ENCODE data around the gene CD180.

Gene CD180

DNA sequence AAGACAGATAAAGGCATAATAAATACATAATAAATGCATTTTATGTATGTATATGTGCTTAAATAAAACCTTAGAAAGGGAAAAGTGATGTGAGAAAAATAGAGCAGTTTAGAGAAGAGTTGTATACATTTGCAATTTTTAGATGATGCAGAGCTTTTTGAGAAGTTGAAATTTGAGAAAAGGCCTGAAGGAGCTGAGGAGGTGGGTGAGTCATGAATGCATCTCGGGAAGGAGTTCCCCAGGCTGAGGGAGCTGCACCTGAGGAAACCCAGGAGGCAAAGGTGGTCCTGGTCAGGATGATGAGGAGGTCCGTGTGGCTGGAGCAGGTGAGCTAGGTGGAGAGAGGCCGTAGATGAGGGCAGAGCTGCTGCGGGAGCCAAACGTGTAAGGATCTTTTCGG is 17.4 kb upstream of the CD180 start:
- ChIA-PET POLR2A (no interaction called here), CTCF (interaction anchor here (0.8 to 2.1 kb wide), 7 partner anchors 8 to 84 kb away, joined by 3 to 12 read pairs (median 3); no protein-coding TSS in a partner anchor)
- 95% methylated on average over 6 of the region's 6 CpGs for WGBS (ENCODE audit: insufficient coverage)
- no peaks in the 10 kb centered on the region for H3K9me3 ChIP-seq (ENCODE audit: control extremely low read depth in 1 of 5, control insufficient read depth in 4 of 5, insufficient read depth in 2 of 5, low read depth in 1 of 5, low read length in 4 of 5)
- no peaks in the 10 kb centered on the region for H3K36me3 ChIP-seq (ENCODE audit: control insufficient read depth in 4 of 4, insufficient read depth in 4 of 4, low read length in 3 of 4)
- H3K4me3 ChIP-seq (ENCODE audit: control insufficient read depth in 1 of 7, extremely low read depth in 1 of 7, insufficient read depth in 4 of 7, low read depth in 2 of 7, low read length in 6 of 7): no peak overlapping the region
- H3K27ac ChIP-seq (ENCODE audit: insufficient read depth in 1 of 2, low read depth in 1 of 2, low read length in 2 of 2, poor library complexity in 1 of 2, severe bottlenecking in 2 of 2): no peak overlapping the region
- H3K27me3 ChIP-seq (replicated peaks in 2 of 5; ENCODE audit: control insufficient read depth in 4 of 5, insufficient read depth in 5 of 5, low read length in 4 of 5): no peaks in the 10 kb centered on the region
- peaks cover 10 to 24% (median 18%) of the 10 kb centered on the region in 4 experiments for H3K4me1 ChIP-seq (ENCODE audit: control extremely low read depth in 1 of 4, control insufficient read depth in 4 of 4, insufficient read depth in 4 of 4, low read length in 3 of 4)
- no peak for DNase-seq

DNA sequence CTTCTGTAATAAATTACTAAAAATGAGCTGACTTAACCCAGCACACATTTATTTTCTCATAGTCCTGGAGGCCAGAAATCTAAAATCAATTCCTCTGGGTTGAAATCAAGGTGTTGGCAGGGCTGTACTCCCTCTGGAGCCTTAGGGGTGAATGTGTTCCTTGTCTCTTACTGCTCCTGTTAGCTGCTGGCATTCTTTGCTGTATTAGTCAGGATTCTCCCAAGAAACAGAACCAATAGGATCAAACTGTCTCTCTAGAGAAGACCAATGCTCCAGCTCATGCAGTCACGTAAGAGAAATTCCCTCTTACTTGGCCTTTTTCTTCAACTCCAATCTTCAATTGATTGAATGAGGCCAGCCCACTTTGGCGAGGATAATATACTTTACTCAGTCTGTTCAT is 15.3 kb upstream of the CD180 start:
- H3K27me3 ChIP-seq (replicated peaks in 2 of 5; ENCODE audit: control insufficient read depth in 4 of 5, insufficient read depth in 5 of 5, low read length in 4 of 5): no peaks in the 10 kb centered on the region
- ChIA-PET CTCF (interaction anchor here (0.7 to 17.4 kb wide), 4 partner anchors 10 to 1027 kb away, joined by 3 to 374 read pairs (median 3); no protein-coding TSS in a partner anchor), POLR2A (no interaction called here)
- no peak for DNase-seq
- H3K4me3 ChIP-seq (ENCODE audit: control insufficient read depth in 1 of 7, extremely low read depth in 1 of 7, insufficient read depth in 4 of 7, low read depth in 2 of 7, low read length in 6 of 7): no peak overlapping the region
- WGBS (ENCODE audit: insufficient coverage): 88% methylated on average over 2 of the region's 2 CpGs
- H3K27ac ChIP-seq (ENCODE audit: insufficient read depth in 1 of 2, low read depth in 1 of 2, low read length in 2 of 2, poor library complexity in 1 of 2, severe bottlenecking in 2 of 2): no peak overlapping the region
- no peaks in the 10 kb centered on the region for H3K9me3 ChIP-seq (ENCODE audit: control extremely low read depth in 1 of 5, control insufficient read depth in 4 of 5, insufficient read depth in 2 of 5, low read depth in 1 of 5, low read length in 4 of 5)
- no peaks in the 10 kb centered on the region for H3K36me3 ChIP-seq (ENCODE audit: control insufficient read depth in 4 of 4, insufficient read depth in 4 of 4, low read length in 3 of 4)
- H3K4me1 ChIP-seq (ENCODE audit: control extremely low read depth in 1 of 4, control insufficient read depth in 4 of 4, insufficient read depth in 4 of 4, low read length in 3 of 4): peaks cover 17 to 43% (median 33%) of the 10 kb centered on the region in 4 experiments

- H3K27me3 ChIP-seq (replicated peaks in 2 of 5; ENCODE audit: control insufficient read depth in 4 of 5, insufficient read depth in 5 of 5, low read length in 4 of 5): no peaks in the 10 kb centered on the region
- no peaks in the 10 kb centered on the region for H3K9me3 ChIP-seq (ENCODE audit: control extremely low read depth in 1 of 5, control insufficient read depth in 4 of 5, insufficient read depth in 2 of 5, low read depth in 1 of 5, low read length in 4 of 5)
- no peaks in the 10 kb centered on the region for H3K36me3 ChIP-seq (ENCODE audit: control insufficient read depth in 4 of 4, insufficient read depth in 4 of 4, low read length in 3 of 4)
- no peak overlapping the region for H3K27ac ChIP-seq (ENCODE audit: insufficient read depth in 1 of 2, low read depth in 1 of 2, low read length in 2 of 2, poor library complexity in 1 of 2, severe bottlenecking in 2 of 2)
- ChIA-PET POLR2A (no interaction called here), CTCF (interaction anchor here (1.0 to 17.4 kb wide), 15 partner anchors 9 to 1049 kb away, joined by 3 to 374 read pairs (median 3); partner anchors contain the start of gene CD180)
- DNase-seq: peak; percentile 80 to 84 (median 83)
- WGBS (ENCODE audit: insufficient coverage): 28% methylated on average over 11 of the region's 11 CpGs
- H3K4me1 ChIP-seq (ENCODE audit: control extremely low read depth in 1 of 4, control insufficient read depth in 4 of 4, insufficient read depth in 4 of 4, low read length in 3 of 4): peaks cover 15 to 50% (median 35%) of the 10 kb centered on the region in 4 experiments
- H3K4me3 ChIP-seq (ENCODE audit: control insufficient read depth in 1 of 7, extremely low read depth in 1 of 7, insufficient read depth in 4 of 7, low read depth in 2 of 7, low read length in 6 of 7): no peak overlapping the region
Measured at GRCh38 chr5:67209141-67209771, 12.7 kb upstream of the CD180 start.

DNA sequence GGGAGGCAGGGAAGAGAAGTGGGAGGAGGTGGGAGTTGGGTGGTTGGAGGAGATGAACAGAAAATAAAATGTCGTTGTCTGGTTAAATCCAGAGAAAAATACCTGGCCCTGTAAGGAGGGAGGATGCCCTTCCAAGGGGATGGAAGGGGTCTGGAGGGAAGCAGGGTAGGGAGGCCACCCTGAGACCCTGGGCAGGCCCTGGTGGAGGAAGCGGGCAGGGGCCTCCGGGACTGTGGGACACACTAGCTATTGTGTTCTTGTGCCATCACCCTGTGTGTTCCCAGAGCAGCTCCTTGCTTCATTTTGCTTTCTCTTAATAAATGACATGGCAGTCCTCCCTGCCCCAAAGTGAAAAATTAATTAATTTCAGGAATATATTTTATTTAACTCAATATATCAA is 11.8 kb upstream of the CD180 start:
- CTCF ChIA-PET: interaction anchor here (0.7 to 17.4 kb wide), 13 partner anchors 10 to 1898 kb away, joined by 3 to 374 read pairs (median 4); partner anchors contain the start of gene CD180
- POLR2A ChIA-PET: no interaction called here
- 94% methylated on average over 3 of the region's 3 CpGs for WGBS (ENCODE audit: insufficient coverage)
- H3K27ac ChIP-seq (ENCODE audit: insufficient read depth in 1 of 2, low read depth in 1 of 2, low read length in 2 of 2, poor library complexity in 1 of 2, severe bottlenecking in 2 of 2): no peak overlapping the region
- H3K36me3 ChIP-seq (ENCODE audit: control insufficient read depth in 4 of 4, insufficient read depth in 4 of 4, low read length in 3 of 4): no peaks in the 10 kb centered on the region
- no peak for DNase-seq
- no peak overlapping the region for H3K4me3 ChIP-seq (ENCODE audit: control insufficient read depth in 1 of 7, extremely low read depth in 1 of 7, insufficient read depth in 4 of 7, low read depth in 2 of 7, low read length in 6 of 7)
- H3K4me1 ChIP-seq (ENCODE audit: control extremely low read depth in 1 of 4, control insufficient read depth in 4 of 4, insufficient read depth in 4 of 4, low read length in 3 of 4): peaks cover 20 to 58% (median 43%) of the 10 kb centered on the region in 4 experiments
- H3K27me3 ChIP-seq (replicated peaks in 2 of 5; ENCODE audit: control insufficient read depth in 4 of 5, insufficient read depth in 5 of 5, low read length in 4 of 5): no peaks in the 10 kb centered on the region
- no peaks in the 10 kb centered on the region for H3K9me3 ChIP-seq (ENCODE audit: control extremely low read depth in 1 of 5, control insufficient read depth in 4 of 5, insufficient read depth in 2 of 5, low read depth in 1 of 5, low read length in 4 of 5)

DNA sequence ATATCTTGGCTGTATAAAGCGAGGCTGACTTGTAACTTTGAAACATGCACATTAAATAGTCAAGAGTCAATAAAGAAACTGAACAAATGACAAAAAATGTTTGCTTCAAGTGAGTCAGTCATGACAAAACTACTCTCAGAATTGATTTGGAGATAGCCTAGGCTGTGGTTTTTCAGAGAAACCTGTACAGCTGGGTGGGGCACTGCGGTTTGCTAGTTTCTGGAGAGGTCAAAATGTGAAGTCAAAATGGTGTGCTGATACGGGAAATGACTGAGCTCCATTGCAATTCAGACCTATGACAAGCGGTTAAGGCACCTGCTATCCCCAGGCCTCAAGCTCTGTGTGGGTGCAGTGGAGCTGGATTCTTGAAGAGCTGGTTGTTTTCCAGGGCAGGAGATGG is 10.3 kb upstream of the CD180 start:
- H3K4me3 ChIP-seq (ENCODE audit: control insufficient read depth in 1 of 7, extremely low read depth in 1 of 7, insufficient read depth in 4 of 7, low read depth in 2 of 7, low read length in 6 of 7): peak overlapping the region in 1 of 7 experiments; percentile 11
- peak overlapping the region in 1 of 2 experiments; percentile 7 for H3K27ac ChIP-seq (ENCODE audit: insufficient read depth in 1 of 2, low read depth in 1 of 2, low read length in 2 of 2, poor library complexity in 1 of 2, severe bottlenecking in 2 of 2)
- H3K27me3 ChIP-seq (replicated peaks in 2 of 5; ENCODE audit: control insufficient read depth in 4 of 5, insufficient read depth in 5 of 5, low read length in 4 of 5): no peaks in the 10 kb centered on the region
- peak; percentile 89 to 96 (median 96) for DNase-seq
- CTCF ChIA-PET: interaction anchor here (1.0 to 17.4 kb wide), 10 partner anchors 10 to 1046 kb away, joined by 3 to 374 read pairs (median 6); partner anchors contain the start of gene CD180
- 3% methylated on average over 3 of the region's 4 CpGs for WGBS (ENCODE audit: insufficient coverage)
- no peaks in the 10 kb centered on the region for H3K36me3 ChIP-seq (ENCODE audit: control insufficient read depth in 4 of 4, insufficient read depth in 4 of 4, low read length in 3 of 4)
- POLR2A ChIA-PET: interaction anchor here (1.0 kb wide), 1 partner anchor 41 kb away, joined by 6 read pairs; no protein-coding TSS in a partner anchor
- peaks cover 26 to 71% (median 55%) of the 10 kb centered on the region in 4 experiments for H3K4me1 ChIP-seq (ENCODE audit: control extremely low read depth in 1 of 4, control insufficient read depth in 4 of 4, insufficient read depth in 4 of 4, low read length in 3 of 4)
- no peaks in the 10 kb centered on the region for H3K9me3 ChIP-seq (ENCODE audit: control extremely low read depth in 1 of 5, control insufficient read depth in 4 of 5, insufficient read depth in 2 of 5, low read depth in 1 of 5, low read length in 4 of 5)

DNA sequence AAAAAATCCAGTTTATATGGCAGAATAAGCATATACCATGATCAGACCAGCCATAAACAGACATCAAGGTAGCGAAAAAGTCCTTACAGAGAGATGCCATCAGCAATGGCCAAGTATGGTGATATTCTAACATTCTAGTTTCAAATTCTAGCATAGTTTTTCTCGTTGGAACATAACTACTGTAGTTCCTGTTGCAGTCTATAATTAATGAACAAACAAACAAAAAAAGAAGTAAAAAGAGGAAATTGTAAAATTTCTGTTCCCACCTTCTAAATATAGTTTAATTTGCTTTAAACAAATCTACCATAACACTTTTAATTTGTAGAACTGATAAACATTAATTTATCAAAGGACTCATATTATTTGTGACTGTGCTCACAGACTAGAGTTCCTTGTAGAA is 9.9 kb upstream of the CD180 start:
- Histone ChIP-seq H3K27ac (ENCODE audit: insufficient read depth in 1 of 2, low read depth in 1 of 2, low read length in 2 of 2, poor library complexity in 1 of 2, severe bottlenecking in 2 of 2) (peak overlapping the region in 1 of 2 experiments; percentile 7), H3K9me3 (ENCODE audit: control extremely low read depth in 1 of 5, control insufficient read depth in 4 of 5, insufficient read depth in 2 of 5, low read depth in 1 of 5, low read length in 4 of 5) (no peaks in the 10 kb centered on the region), H3K4me3 (ENCODE audit: control insufficient read depth in 1 of 7, extremely low read depth in 1 of 7, insufficient read depth in 4 of 7, low read depth in 2 of 7, low read length in 6 of 7) (peak overlapping the region in 3 of 7 experiments; percentile 1 to 36 (median 13)), H3K36me3 (ENCODE audit: control insufficient read depth in 4 of 4, insufficient read depth in 4 of 4, low read length in 3 of 4) (no peaks in the 10 kb centered on the region), H3K27me3 (replicated peaks in 2 of 5; ENCODE audit: control insufficient read depth in 4 of 5, insufficient read depth in 5 of 5, low read length in 4 of 5) (no peaks in the 10 kb centered on the region), H3K4me1 (ENCODE audit: control extremely low read depth in 1 of 4, control insufficient read depth in 4 of 4, insufficient read depth in 4 of 4, low read length in 3 of 4) (peaks cover 26 to 72% (median 56%) of the 10 kb centered on the region in 4 experiments)
- WGBS (ENCODE audit: insufficient coverage): no CpG with 5 or more reads among the region's 2 CpGs
- DNase-seq: peak in 2 of 3 donors; percentile 55 to 67
- ChIA-PET POLR2A (interaction anchor here (1.0 kb wide), 1 partner anchor 41 kb away, joined by 6 read pairs; no protein-coding TSS in a partner anchor), CTCF (interaction anchor here (1.5 to 17.4 kb wide), 6 partner anchors 9 to 1046 kb away, joined by 3 to 374 read pairs (median 8); partner anchors contain the start of gene CD180)

GRCh38 chr5:67205981-67206380 is 9.4 kb upstream of the CD180 start:
- Histone ChIP-seq H3K4me1 (ENCODE audit: control extremely low read depth in 1 of 4, control insufficient read depth in 4 of 4, insufficient read depth in 4 of 4, low read length in 3 of 4) (peaks cover 26 to 72% (median 56%) of the 10 kb centered on the region in 4 experiments), H3K9me3 (ENCODE audit: control extremely low read depth in 1 of 5, control insufficient read depth in 4 of 5, insufficient read depth in 2 of 5, low read depth in 1 of 5, low read length in 4 of 5) (peaks cover 0 to 2% (median 0%) of the 10 kb centered on the region in 5 experiments), H3K4me3 (ENCODE audit: control insufficient read depth in 1 of 7, extremely low read depth in 1 of 7, insufficient read depth in 4 of 7, low read depth in 2 of 7, low read length in 6 of 7) (peak overlapping the region in 3 of 7 experiments; percentile 1 to 36 (median 13)), H3K36me3 (ENCODE audit: control insufficient read depth in 4 of 4, insufficient read depth in 4 of 4, low read length in 3 of 4) (no peaks in the 10 kb centered on the region), H3K27ac (ENCODE audit: insufficient read depth in 1 of 2, low read depth in 1 of 2, low read length in 2 of 2, poor library complexity in 1 of 2, severe bottlenecking in 2 of 2) (peak overlapping the region in 1 of 2 experiments; percentile 65), H3K27me3 (replicated peaks in 2 of 5; ENCODE audit: control insufficient read depth in 4 of 5, insufficient read depth in 5 of 5, low read length in 4 of 5) (no peaks in the 10 kb centered on the region)
- ChIA-PET CTCF (interaction anchor here (1.4 to 17.4 kb wide), 7 partner anchors 9 to 1047 kb away, joined by 3 to 374 read pairs (median 7); partner anchors contain the start of gene CD180), POLR2A (no interaction called here)
- WGBS (ENCODE audit: insufficient coverage): 100% methylated on average over 2 of the region's 3 CpGs
- DNase-seq: no peak

All from common myeloid progenitor, CD34-positive (primary cell).